Activated T-cell treated with anti-CD3 and anti-CD28 coated beads, Interleukin-2, amount 50 U/mL, for 1 hour (primary cell): ENCODE measurements around the gene EPHB1.
"Not testable (repeated sequence)": the region's sequence is repeated elsewhere in the genome, so short reads cannot be mapped to it uniquely, and the experiment has no call there.

ENCODE experiments used
- DNase-seq: peaks from one replicate; pipeline ENCODE4 v3.0.0-alpha.2; 2020

The EPHB1 gene

DNA sequence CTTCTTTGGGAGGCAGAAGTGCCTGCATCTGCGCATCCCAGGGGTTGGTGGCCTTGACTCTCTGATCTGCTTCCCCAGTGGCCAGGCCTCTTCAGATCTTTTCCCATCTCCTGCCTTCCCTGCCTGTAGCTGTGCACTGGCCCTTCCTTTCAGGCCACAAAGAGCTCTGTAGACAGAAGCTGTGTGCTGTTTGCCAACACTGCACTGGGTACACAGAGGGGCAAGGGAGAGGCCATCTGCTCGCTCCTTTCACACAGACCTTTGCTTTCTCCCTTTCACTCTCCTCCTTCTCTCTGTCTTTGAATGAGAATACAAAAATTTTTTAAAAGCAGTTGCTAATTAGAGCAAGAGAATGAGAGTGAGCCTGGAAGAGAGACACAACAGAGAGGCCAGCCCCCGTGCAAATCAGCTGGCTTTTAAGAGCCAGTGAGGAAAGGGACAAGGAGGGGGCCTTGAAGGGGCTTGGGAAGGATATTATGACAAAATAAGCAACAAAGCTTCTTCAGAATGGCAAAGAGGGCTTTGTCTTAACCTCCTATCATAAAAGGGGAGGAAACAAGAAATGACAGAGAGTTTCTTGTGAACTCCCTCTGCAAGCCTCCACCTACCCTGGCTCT, 170.9 kb downstream of the EPHB1 start:
- no peak for DNase-seq

DNA sequence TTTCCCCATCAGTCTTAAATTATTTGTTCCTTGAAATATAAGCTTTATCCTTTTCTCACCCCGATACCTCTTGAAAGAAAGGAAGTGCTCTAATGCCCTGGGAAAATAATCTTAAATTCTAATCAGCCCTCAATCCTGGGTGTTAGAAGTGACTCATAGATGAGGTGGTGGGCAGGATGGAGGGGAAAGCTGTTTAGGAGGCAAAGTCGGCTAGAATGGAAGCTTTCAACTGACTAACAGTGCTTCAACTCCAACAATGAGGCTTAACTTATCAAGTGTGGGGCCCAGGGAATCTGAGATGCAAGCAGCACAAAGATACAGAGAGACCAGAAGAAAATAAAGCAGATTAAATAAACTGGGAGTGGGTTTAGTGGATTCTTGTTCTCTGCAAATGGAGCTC, 175.8 kb downstream of the EPHB1 start:
- no peak for DNase-seq

DNA sequence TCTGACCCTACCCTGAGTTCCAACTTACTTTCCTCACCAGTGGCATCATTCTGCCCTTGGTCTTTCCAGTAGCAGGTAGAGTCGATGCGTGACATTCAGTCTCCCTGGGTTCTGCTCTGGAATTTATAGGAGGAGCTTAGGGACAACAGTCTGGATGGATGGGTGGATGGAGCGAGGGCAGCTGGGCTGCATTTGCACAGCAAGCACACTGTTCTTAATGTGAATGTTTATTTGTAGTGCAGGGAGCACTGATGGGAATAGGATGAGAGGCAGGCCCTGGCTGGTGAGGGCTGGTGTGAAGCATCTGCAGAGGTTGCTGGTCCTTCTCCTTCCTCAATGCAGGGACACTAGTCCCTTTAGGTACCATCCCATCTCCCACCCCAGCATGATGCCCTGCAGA, 176.2 kb downstream of the EPHB1 start:
- no peak for DNase-seq

DNA sequence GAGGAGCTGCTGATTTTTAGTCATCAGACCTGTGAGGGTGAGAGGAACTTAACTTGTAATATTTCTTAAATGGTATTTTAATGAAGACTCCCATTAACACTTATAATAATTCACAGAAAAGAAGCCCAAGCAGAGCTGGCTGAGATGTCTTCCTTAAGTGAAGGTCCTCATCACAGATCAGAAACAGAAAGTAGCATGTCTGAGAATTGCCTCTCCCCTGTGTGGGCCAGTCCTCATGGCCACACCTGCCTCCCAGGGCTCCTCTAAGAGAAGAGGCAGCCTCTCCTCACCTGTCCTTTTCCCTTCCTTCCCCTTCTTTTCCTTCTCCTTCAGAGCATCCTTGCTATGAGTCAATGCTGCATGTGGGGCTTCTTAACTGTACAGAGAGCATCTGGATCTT, 176.8 kb downstream of the EPHB1 start:
- not testable (repeated sequence) for DNase-seq

DNA sequence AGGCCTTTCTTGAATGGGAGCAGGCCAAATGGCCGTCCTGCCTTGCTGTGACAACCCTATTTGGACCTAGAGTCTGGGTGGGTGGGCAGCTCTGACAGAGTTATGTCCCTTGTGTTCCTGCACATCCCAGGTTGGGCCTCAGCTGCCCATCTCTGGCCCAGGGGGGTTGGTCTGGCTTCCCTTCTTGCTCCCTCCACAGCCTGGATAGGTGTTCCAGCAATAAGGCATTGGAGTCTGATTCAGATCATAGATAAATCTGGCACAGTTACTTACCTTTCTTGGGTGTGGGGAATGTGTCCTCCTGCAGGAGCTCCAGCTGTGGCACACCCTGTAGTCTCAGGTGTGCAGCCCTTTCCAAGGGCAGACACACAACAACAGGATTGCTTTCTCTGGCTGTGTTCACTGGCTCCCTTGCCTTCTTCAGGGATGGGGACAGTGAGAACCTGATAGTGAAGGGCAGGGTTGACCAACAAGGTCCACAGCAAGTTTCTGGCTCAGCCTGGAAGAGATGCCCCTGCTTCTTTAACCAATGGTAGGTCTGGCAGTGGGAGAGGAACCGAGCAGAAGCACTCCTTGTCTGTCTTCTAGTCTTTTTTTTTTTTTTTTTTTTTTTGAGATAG, 177.9 kb downstream of the EPHB1 start:
- DNase-seq: no peak

DNA sequence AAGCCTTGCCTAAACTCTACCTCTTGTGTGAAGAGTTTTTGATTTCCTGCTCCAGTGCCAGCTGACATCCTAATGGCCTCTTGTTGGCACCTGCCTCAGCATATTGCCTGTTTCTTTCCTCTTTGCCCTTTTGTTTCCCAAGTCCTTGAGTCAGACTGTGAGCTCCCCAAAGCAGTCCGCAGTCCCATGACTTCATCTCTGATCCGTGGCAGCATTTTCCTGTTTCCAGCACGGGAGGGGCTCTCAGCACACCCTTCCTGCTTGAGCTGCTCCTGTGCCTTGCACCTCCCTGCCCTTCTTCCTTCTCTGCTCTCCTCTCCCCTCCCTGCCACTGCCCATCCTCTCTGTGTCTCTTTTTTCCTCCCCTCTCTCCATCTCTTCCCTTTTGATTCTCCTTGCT, 179.6 kb downstream of the EPHB1 start:
- DNase-seq: no peak

DNA sequence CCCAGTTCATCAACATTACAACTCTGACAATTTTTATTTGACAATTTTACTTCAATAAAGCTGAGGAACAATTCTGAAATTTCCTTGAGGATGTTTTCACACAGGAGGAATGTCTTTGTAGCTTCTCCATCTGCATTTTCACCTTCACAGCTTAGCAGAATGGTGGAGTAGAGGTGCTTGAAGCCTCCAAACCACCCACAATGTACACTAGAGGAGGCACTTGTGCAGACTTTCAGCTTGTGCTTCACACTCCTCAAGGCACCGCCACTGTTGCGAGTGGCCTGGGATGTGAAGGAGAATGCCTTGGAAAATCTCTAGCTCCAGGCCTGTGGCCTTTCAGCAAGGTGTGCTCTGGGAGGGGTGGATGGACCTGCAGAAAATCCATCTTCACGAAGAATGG, 181.9 kb downstream of the EPHB1 start:
- no peak for DNase-seq

DNA sequence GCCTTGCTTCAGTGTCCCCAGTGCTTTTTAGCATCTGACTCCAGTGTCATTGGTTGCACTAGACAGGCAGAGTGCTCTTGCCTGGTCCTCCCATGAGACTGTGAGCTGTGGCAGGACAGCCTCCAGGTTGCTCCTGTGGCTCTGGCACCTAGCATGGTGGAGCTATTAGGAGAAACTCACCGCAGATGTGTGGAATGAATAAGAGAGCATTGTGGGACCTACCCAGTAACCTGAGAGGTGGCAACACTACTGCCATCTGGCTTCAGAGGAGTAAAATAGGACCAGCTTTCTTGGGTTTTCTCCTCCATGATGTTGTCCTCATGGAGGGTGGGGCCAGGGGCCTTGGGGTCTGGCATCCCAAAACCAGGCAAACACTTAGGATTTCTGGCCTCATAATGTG, 183.6 kb downstream of the EPHB1 start:
- DNase-seq: no peak

DNA sequence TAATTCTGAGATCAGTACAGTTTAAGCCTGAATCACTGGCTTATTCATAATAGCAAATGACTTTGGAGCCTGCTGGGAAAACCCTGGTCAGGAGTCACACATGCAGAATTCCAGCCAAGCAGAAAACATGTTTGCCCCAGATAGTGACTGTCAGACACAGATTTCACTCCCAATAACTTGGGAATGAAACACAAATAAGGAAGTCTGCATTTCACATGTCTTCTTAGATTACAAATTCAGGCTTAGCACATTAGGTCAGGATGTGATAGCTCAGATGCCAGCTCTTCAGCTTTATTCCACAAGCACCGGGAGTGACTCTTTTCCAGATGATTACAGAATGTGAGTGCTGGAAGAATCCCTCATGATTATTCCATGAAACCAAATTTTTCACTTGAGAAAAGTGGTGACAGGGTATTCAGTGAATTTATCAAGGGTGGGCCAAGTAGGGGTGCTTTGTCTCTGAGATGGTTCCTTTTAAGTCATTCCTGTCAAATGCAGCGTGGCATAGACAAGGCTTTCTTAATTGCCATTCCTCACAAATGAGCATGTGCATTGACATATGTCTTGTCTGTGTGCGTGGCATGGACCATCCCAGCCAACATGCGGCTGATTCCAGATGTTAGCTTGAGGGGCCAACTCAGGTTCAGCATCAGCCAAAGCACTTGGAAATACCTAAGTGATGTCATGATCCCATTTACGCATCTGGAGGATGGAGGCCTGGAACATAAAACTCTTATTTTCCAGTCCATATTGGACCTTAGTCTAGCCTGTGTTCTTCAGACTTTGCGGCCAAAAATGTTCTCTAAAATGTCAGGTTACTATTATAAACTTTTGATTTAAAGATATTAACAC, 191.0 kb downstream of the EPHB1 start:
- no peak for DNase-seq

DNA sequence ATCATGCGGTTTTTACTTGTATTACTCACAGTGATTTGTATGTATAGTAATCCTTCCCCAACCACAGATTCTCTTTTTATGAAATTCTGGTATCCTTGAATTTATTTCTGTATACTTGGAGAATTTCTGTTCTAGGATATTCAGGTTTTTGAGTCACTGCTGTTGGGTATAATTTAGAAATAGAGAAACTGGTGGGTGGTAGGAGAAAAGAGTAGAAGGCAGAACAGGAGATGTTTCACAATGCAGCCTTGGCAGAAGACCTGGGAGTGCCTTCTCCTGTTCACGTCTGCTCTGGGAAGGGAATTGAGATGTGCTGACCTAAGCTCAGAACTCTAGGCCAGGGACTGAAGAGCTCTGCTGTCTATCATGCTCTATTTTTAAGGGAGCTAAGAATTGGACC, 193.6 kb downstream of the EPHB1 start:
- no peak for DNase-seq

DNA sequence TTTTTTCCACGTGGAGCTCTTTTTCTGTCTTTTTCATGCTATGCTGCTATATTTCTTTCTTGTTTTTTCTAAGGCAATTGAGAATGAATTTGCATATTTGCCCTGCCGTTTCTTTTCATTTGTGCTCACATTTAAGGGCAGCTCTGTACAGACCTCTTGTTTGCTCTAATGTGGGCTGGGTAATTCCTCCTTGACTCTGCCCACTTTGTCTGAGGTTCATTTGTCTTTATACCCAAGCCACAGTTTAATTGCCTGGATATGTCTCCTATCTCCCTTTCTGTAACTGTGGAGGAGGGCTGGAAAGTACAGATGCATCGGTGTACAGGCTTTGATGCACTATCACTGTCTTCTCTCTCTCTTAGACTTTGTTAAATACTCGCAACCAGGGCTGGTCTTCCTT, 195.9 kb downstream of the EPHB1 start:
- DNase-seq: no peak

DNA sequence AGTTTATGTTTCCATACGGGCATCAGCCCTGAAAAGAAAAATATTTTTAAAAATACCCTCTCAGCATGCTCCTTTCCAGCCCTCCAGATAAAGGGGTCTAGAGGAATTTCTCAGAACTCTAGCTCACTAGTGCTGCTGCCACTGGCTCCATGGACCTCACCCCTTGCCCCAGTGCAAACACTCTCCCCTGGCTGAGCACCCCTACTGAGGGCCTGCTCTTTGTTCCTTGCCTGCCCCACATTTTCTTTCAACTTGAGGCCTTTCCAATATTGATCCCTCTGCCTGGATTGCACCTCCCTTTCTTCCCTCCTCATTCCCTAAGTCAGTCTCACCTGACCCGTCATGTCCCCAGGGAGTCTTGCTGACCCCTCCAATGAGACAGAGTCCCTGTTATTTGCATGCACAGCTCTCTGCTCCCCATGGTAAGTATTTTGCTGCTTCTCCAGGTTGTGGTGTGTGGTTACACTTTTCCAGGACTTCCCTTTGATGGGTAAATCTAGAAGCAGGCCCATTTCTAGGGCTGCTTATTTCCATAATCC, 196.5 kb downstream of the EPHB1 start:
- DNase-seq: no peak

DNA sequence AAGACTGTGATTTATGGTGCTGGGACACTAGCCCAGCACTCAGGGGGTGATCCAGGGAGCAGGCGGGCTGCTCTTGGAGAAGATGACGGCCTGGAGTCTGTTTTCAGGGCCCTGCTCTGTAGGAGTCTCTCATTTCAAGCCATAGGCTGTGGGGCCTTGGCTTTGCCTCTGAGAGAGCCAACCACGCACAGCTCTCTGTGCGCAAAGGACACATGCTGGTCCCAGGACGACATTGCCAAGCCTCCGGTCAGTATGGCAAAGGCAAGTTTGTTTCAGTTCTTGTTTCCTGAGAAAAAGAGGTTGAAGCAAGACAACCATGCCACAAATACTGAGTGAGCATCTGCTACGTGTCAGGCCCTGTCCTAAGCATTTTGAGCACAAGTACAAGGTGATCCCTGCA, 197.1 kb downstream of the EPHB1 start:
- no peak for DNase-seq

DNA sequence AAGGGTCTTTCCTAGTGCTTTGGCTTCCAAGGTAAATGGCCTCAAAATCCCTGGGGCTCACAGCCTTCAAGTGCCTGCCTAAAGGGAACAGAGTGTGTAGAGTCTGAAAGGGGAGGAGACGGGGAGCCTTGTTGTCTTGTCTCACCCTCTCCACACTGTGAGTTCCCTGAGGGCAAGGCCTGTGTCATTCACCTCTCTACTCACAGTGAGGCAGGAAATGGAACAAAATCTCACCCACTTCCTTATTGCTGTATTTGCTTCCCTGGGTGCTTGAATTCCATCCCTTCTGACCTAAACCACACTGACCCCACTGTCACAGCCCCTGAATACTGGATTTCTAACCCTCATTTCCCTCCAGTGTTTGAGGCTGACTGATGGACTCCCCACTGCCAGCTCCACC, 197.5 kb downstream of the EPHB1 start:
- no peak for DNase-seq

DNA sequence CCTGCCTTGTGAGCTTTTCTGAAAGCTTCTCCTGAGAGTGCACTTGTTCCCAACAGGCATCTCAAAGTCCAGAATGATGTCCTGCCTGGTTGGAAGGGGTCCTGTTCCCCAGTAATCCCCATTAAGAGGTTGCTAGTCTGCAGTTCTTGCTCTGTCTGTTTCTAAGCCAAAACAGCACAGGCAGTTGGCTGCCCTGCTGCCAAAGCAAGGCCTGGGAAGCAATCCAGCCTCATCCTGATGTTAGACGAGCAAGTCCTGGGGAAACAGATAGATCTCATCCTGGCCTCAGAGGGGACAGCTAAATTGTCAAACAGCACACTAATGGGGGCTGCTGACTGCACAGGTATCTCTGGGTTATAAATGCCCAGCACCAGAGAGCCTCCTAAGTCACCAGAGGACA, 198.0 kb downstream of the EPHB1 start:
- DNase-seq: no peak

DNA sequence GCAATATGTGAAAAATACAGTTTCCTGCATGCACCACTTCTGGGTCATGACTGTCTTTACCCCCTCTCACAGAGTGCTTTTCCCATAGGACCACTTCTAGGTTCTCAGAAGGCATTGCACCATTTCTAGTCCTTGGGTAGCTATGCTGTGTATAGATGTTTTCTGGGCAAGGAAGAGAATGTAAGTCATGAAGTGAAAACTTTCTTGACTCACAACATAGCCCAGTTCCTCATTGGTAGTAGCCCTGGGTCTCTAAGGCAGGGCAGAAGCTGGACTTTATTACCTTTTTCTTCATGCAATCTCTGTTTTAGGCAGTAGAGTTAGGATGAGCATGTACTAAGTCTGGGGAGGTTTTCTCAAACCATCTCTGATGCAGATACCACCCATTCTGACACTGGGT, 203.1 kb downstream of the EPHB1 start:
- no peak for DNase-seq

DNA sequence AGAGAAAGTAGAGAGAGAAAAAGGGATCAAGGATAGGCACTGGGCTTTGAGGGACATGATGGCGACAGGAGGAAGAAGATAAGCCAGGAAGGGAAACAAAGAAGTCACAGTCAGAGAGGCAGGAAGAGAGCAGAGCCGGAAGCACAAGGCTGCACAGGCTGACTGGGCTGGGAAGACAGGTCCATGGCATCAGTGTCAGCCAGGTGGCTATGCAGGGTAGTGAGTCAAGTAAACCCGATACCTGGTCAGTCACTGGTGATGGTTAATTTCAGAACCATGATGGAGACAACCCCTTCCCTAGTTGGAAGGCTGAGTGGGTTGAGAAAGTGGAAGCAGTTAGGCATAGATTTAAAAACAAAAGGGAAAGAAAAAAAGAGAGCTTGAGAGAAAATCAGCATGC, 203.8 kb downstream of the EPHB1 start:
- DNase-seq: no peak

DNA sequence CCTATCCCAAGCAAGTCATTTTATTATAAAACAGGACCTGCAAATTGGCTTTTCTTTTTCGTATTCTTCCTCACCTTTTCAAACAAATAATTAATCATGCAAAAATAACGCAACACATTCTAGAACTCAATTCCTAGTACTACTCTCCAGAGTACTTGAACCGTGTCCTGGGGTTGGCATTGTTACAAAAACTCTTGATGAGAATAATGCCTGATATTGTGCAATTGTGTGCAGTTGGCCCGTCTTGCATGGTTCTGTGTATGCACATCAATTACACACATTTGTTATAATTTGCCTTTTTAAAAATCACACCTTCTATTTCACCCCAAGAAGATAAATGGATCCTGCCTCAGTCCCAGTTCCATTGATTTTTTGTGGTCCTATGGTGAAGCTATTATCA, 205.4 kb downstream of the EPHB1 start:
- no peak for DNase-seq

DNA sequence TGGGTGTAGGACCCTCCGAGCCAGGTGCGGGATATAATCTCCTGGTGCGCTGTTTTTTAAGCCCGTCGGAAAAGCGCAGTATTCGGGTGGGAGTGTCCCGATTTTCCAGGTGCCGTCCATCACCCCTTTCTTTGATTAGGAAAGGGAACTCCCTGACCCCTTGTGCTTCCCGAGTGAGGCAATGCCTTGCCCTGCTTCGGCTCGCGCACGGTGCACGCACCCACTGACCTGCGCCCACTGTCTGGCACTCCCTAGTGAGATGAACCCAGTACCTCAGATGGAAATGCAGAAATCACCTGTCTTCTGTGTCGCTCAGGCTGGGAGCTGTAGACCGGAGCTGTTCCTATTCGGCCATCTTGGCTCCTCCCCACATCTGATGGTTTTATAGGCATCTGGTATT, 210.6 kb downstream of the EPHB1 start:
- DNase-seq: not testable (repeated sequence)

DNA sequence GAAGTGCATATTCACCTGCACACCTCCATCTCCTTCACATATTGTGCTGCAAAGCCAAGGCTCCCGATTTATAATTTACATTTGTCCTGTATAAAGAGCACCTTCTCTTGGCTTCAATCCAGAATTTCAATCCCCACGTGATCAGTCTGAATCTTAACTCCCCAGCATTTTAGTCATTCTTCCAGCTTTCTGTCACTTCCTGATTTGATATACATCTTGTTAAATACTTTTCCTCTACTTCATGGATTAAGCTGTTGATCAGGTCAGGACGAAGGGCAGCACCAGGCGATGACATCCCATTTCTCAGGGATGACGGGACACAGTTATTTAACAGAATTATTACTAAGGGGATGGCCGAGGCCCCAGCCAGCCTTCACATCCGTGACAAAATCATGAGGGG, 212.5 kb downstream of the EPHB1 start:
- DNase-seq: no peak

DNA sequence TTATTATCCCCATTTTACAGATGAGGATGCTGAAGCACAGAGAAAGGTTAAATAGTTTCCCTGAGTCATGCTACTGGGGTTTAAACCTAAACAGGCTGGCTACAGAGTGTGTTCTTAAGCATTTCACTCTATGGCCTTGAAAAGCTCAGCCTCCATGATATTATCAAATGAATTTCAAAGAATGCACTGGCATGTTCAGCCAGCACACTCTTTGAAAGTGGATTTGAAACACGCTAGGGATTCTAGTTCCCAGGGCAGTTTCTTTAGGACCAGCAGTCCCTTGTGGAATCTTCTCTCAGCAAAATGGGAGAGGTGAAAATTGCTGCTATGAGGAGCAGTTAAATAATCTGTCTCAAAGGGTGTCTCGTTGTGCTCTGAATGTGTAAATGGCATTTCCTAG, 213.3 kb downstream of the EPHB1 start:
- DNase-seq: no peak

DNA sequence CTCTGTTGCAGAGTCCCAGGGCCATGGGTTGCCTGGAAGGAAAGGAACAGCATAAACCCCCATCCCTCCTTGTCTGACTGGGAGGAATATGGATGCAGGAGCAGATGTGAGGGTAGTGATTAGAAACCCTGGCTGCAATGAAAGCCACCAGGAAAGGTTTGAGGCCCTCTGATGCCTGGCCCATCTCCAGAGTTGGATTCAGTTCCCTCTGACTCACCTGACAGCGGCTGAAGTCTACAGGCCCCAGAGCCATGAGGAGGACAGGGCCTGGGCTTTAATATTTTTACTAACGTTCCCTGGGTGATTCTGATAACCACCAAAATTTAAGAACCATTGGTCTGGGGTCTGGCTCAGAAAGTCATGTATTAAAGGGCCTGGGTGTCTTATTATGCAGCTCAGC, 214.0 kb downstream of the EPHB1 start:
- no peak for DNase-seq

DNA sequence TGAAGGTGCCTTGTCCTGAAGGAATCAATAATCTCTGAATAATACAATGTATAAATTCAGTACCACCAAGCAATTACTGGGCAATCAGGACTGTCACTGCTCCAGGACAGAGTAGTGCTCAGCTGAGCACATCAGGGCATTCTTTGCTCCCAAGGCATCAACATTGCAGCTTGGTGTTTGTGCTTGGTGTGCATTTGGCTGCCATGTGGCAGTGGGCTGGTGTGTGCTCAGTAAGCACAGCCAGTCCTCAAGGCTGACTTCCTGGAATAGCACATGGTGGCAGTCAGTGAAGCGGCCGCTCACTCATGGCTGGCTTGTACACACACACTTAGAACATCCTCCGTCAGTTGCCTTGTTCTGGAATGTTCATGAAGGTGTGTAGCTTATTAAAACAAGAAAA, 217.0 kb downstream of the EPHB1 start:
- no peak for DNase-seq

DNA sequence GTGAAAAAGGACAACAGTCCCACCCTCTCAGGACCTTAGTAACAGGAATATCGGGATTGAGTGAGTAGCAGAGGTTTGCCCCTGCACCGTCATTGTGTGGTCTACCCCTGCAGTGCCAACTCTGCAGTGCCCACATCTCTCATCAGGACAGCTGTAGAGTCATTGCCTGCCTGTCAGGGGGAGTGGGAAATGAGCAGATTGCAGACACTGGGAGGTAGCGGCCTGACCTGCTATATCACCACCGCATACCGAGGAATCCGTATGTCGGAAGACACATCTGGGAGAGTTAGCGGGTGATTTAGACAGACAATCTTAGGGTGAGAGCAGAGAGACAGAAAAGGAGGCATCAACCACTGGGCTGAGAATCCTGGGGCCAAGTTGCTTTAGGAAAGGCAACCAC, 218.1 kb downstream of the EPHB1 start:
- no peak for DNase-seq
